Uterus (tissue), 2 donors: ENCODE measurements around the gene ARMH4.

Source experiments
- POLR2A ChIP-seq, 2 donors: fragments of 450-650 bp; IDR thresholded peaks; one replicate each; pipeline ENCODE4 v1.6.1; 2016; ENCODE audit warnings: antibody characterized with exemption in 2 of 2, mild to moderate bottlenecking in 1 of 2, moderate library complexity in 1 of 2
- TF ChIP-seq, protein P1 (sequence below), 4 experiments: fragments of 200-600 bp in 2 of 4; fragments of 450-650 bp in 2 of 4; sonication (generic) in 2 of 4; IDR thresholded peaks; one replicate each; pipeline ENCODE4 v1.5.1; 2016 to 2019; ENCODE audit warnings: antibody characterized with exemption in 4 of 4, mild to moderate bottlenecking in 2 of 4, moderate library complexity in 1 of 4

- TF ChIP-seq, protein P1, sequence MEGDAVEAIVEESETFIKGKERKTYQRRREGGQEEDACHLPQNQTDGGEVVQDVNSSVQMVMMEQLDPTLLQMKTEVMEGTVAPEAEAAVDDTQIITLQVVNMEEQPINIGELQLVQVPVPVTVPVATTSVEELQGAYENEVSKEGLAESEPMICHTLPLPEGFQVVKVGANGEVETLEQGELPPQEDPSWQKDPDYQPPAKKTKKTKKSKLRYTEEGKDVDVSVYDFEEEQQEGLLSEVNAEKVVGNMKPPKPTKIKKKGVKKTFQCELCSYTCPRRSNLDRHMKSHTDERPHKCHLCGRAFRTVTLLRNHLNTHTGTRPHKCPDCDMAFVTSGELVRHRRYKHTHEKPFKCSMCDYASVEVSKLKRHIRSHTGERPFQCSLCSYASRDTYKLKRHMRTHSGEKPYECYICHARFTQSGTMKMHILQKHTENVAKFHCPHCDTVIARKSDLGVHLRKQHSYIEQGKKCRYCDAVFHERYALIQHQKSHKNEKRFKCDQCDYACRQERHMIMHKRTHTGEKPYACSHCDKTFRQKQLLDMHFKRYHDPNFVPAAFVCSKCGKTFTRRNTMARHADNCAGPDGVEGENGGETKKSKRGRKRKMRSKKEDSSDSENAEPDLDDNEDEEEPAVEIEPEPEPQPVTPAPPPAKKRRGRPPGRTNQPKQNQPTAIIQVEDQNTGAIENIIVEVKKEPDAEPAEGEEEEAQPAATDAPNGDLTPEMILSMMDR (IDR thresholded peaks at IDR 0.05), result no peak
- no peak for TF ChIP-seq POLR2A (IDR thresholded peaks at IDR 0.05)
These were observed 6.1 kb downstream of the ARMH4 start for GRCh38 chr14:58145936-58146335.
